Nephron (organoid): ENCODE results near the gene GPR139.

ENCODE experiments used
- H3K27ac Mint-ChIP-seq, 3 experiments: 2 replicates each; pipeline ENCODE4 v1.8.0; 2020; ENCODE audit warnings: mixed read lengths in 3 of 3, mild to moderate bottlenecking in 2 of 3, moderate library complexity in 1 of 3
- H3K27me3 Mint-ChIP-seq: 2 replicates; pipeline ENCODE4 v1.8.0; 2021; ENCODE audit warnings: low read depth, mild to moderate bottlenecking, moderate library complexity, mixed read lengths
- H3K36me3 Mint-ChIP-seq: 2 replicates; pipeline ENCODE4 v1.8.0; 2020; ENCODE audit warnings: low read depth, mixed read lengths
- H3K4me1 Mint-ChIP-seq: 2 replicates; pipeline ENCODE4 v1.8.0; 2020; ENCODE audit warnings: mixed read lengths
- H3K4me3 Mint-ChIP-seq, 3 experiments: 2 replicates each; pipeline ENCODE4 v1.8.0; 2020; ENCODE audit warnings: mild to moderate bottlenecking in 3 of 3, mixed read lengths in 3 of 3, moderate library complexity in 2 of 3
- H3K9me3 Mint-ChIP-seq: 2 replicates; pipeline ENCODE4 v1.8.0; 2020; ENCODE audit warnings: mixed read lengths
- CTCF ChIP-seq, 3 experiments: fragments of 200-600 bp; sonication (generic); IDR thresholded peaks; one replicate each; pipeline ENCODE4 v1.5.0; 2021; ENCODE audit warnings: antibody characterized with exemption in 3 of 3; ENCODE audit not compliant: unreplicated experiment in 3 of 3

GPR139 gene

GRCh38 chr16:20104563-20105183 is 31.0 kb upstream of the GPR139 start:
- TF ChIP-seq CTCF (IDR thresholded peaks at IDR 0.05; ENCODE audit: unreplicated experiment in 3 of 3): no peak
- Mint-ChIP-seq H3K27ac (no peak overlapping the region), H3K9me3 (no peaks in the 10 kb centered on the region), H3K36me3 (no peaks in the 10 kb centered on the region), H3K4me1 (no peaks in the 10 kb centered on the region), H3K27me3 (peaks cover 5% of the 10 kb centered on the region), H3K4me3 (no peak overlapping the region)

GRCh38 chr16:20102521-20102920 is 28.8 kb upstream of the GPR139 start:
- no peaks in the 10 kb centered on the region for H3K9me3 Mint-ChIP-seq
- no peak for TF ChIP-seq CTCF (IDR thresholded peaks at IDR 0.05; ENCODE audit: unreplicated experiment in 3 of 3)

GRCh38 chr16:20102021-20102420 is 28.3 kb upstream of the GPR139 start:
- TF ChIP-seq CTCF (IDR thresholded peaks at IDR 0.05; ENCODE audit: unreplicated experiment in 3 of 3): no peak
- H3K36me3 Mint-ChIP-seq: no peaks in the 10 kb centered on the region

More at GRCh38 chr16:20102521-20102920, 28.8 kb upstream of the GPR139 start:
- Mint-ChIP-seq H3K27ac (no peak overlapping the region), H3K4me3 (no peak overlapping the region), H3K27me3 (peaks cover 5% of the 10 kb centered on the region), H3K36me3 (no peaks in the 10 kb centered on the region), H3K4me1 (no peaks in the 10 kb centered on the region)

GRCh38 chr16:20099375-20099774 is 25.7 kb upstream of the GPR139 start:
- no peaks in the 10 kb centered on the region for H3K4me1 Mint-ChIP-seq
- no peaks in the 10 kb centered on the region for H3K9me3 Mint-ChIP-seq
- no peak for TF ChIP-seq CTCF (IDR thresholded peaks at IDR 0.05; ENCODE audit: unreplicated experiment in 3 of 3)
- peaks cover 5% of the 10 kb centered on the region for H3K27me3 Mint-ChIP-seq
- H3K27ac Mint-ChIP-seq: no peak overlapping the region
- H3K36me3 Mint-ChIP-seq: no peaks in the 10 kb centered on the region
- no peak overlapping the region for H3K4me3 Mint-ChIP-seq

More at GRCh38 chr16:20102021-20102420, 28.3 kb upstream of the GPR139 start:
- Mint-ChIP-seq H3K27ac (no peak overlapping the region), H3K4me3 (no peak overlapping the region), H3K27me3 (peaks cover 5% of the 10 kb centered on the region), H3K4me1 (no peaks in the 10 kb centered on the region), H3K9me3 (no peaks in the 10 kb centered on the region)

- TF ChIP-seq CTCF (IDR thresholded peaks at IDR 0.05; ENCODE audit: unreplicated experiment in 3 of 3): no peak
- Mint-ChIP-seq H3K36me3 (no peaks in the 10 kb centered on the region), H3K27me3 (peaks cover 9% of the 10 kb centered on the region), H3K9me3 (no peaks in the 10 kb centered on the region), H3K4me1 (no peaks in the 10 kb centered on the region), H3K27ac (no peak overlapping the region), H3K4me3 (no peak overlapping the region)
Observed at GRCh38 chr16:20094157-20094556, 20.5 kb upstream of the GPR139 start.

- Mint-ChIP-seq H3K36me3 (no peaks in the 10 kb centered on the region), H3K4me3 (no peak overlapping the region), H3K27me3 (peaks cover 9% of the 10 kb centered on the region), H3K27ac (no peak overlapping the region), H3K9me3 (no peaks in the 10 kb centered on the region), H3K4me1 (no peaks in the 10 kb centered on the region)
- TF ChIP-seq CTCF (IDR thresholded peaks at IDR 0.05; ENCODE audit: unreplicated experiment in 3 of 3): no peak
Observed at GRCh38 chr16:20089246-20089965, 15.7 kb upstream of the GPR139 start.
